NB4 (cell line): ENCODE results near the gene PRR35.

ENCODE experiments used
- MAX ChIP-seq: IDR thresholded peaks from 2 replicates; pipeline ENCODE4 v1.6.1; 2011; ENCODE audit warnings: low read depth, low read length
- MYC ChIP-seq: IDR thresholded peaks from 2 replicates; pipeline ENCODE4 v1.6.1; 2011; ENCODE audit warnings: low read depth, low read length
- POLR2A ChIP-seq: IDR thresholded peaks from 2 replicates; pipeline ENCODE4 v1.6.1; 2011; ENCODE audit warnings: mild to moderate bottlenecking; ENCODE audit not compliant: insufficient read length; ENCODE audit errors: extremely low read depth
- TF ChIP-seq, protein P1 (sequence below): IDR thresholded peaks from one replicate; pipeline ENCODE4 v1.5.1; 2012; ENCODE audit warnings: low read depth, low read length

- TF ChIP-seq POLR2A, result no peak
- TF ChIP-seq, protein P1, sequence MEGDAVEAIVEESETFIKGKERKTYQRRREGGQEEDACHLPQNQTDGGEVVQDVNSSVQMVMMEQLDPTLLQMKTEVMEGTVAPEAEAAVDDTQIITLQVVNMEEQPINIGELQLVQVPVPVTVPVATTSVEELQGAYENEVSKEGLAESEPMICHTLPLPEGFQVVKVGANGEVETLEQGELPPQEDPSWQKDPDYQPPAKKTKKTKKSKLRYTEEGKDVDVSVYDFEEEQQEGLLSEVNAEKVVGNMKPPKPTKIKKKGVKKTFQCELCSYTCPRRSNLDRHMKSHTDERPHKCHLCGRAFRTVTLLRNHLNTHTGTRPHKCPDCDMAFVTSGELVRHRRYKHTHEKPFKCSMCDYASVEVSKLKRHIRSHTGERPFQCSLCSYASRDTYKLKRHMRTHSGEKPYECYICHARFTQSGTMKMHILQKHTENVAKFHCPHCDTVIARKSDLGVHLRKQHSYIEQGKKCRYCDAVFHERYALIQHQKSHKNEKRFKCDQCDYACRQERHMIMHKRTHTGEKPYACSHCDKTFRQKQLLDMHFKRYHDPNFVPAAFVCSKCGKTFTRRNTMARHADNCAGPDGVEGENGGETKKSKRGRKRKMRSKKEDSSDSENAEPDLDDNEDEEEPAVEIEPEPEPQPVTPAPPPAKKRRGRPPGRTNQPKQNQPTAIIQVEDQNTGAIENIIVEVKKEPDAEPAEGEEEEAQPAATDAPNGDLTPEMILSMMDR, result no peak
- TF ChIP-seq MAX, result no peak
- TF ChIP-seq MYC, result no peak
Measured at GRCh38 chr16:525123-525519, 35.1 kb upstream of the PRR35 start.
